Measurements from ENCODE around the gene RAB40C.

RAB40C gene

GRCh38 chr16:589658-590187 lies at the start of gene RAB40C:
TSS of gene RAB40C (plus strand) at chr16:590066. CDS start at chr16:590292, 226 bp downstream.
- peak within 1 kb of the TSS; percentile 92 for H3K27ac Mint-ChIP-seq (ENCODE audit: low read depth)
- no peaks in the 10 kb centered on the region for H3K27me3 Mint-ChIP-seq
- ATAC-seq (replicated peaks; ENCODE audit: extremely low read depth, poor library complexity, severe bottlenecking) (peak; percentile 86), DNase-seq (ENCODE audit: low spot score in 2 of 2) (peak; percentile 98 to 99)
- peak within 1 kb of the TSS; percentile 90 for H3K4me3 Mint-ChIP-seq
- peaks cover 42% of the 10 kb centered on the region for H3K4me1 Mint-ChIP-seq
- H3K36me3 Mint-ChIP-seq (ENCODE audit: insufficient read depth), result peaks cover 25% of the 10 kb centered on the region
- no peaks in the 10 kb centered on the region for H3K9me3 Mint-ChIP-seq

- no peak for DNase-seq (ENCODE audit: low spot score in 2 of 2)
- Mint-ChIP-seq H3K36me3 (ENCODE audit: insufficient read depth) (peaks cover 6% of the 10 kb centered on the region), H3K9me3 (no peaks in the 10 kb centered on the region), H3K4me3 (no peak overlapping the region), H3K4me1 (peaks cover 4% of the 10 kb centered on the region), H3K27ac (ENCODE audit: low read depth) (no peak overlapping the region), H3K27me3 (no peaks in the 10 kb centered on the region)
- ATAC-seq (replicated peaks; ENCODE audit: extremely low read depth, poor library complexity, severe bottlenecking), result no peak
Observed at GRCh38 chr16:540645-541340, 49.1 kb upstream of the RAB40C start.

GRCh38 chr16:543301-544164 lies 46.3 kb upstream of the RAB40C start:
- no peak for DNase-seq (ENCODE audit: low spot score in 2 of 2)
- peaks cover 4% of the 10 kb centered on the region for H3K4me1 Mint-ChIP-seq
- no peak overlapping the region for H3K27ac Mint-ChIP-seq (ENCODE audit: low read depth)
- H3K27me3 Mint-ChIP-seq, result no peaks in the 10 kb centered on the region
- ATAC-seq (replicated peaks; ENCODE audit: extremely low read depth, poor library complexity, severe bottlenecking), result no peak
- H3K4me3 Mint-ChIP-seq, result no peak overlapping the region
- H3K9me3 Mint-ChIP-seq, result no peaks in the 10 kb centered on the region
- peaks cover 5% of the 10 kb centered on the region for H3K36me3 Mint-ChIP-seq (ENCODE audit: insufficient read depth)

GRCh38 chr16:544517-544916 lies 45.3 kb upstream of the RAB40C start:
- Mint-ChIP-seq H3K9me3 (no peaks in the 10 kb centered on the region), H3K27me3 (no peaks in the 10 kb centered on the region), H3K4me1 (no peaks in the 10 kb centered on the region), H3K4me3 (no peak overlapping the region), H3K36me3 (ENCODE audit: insufficient read depth) (peaks cover 6% of the 10 kb centered on the region), H3K27ac (ENCODE audit: low read depth) (no peak overlapping the region)
- no peak for ATAC-seq (replicated peaks; ENCODE audit: extremely low read depth, poor library complexity, severe bottlenecking)
- no peak for DNase-seq (ENCODE audit: low spot score in 2 of 2)

- ATAC-seq (replicated peaks; ENCODE audit: extremely low read depth, poor library complexity, severe bottlenecking) (peak; percentile 52), DNase-seq (ENCODE audit: low spot score in 2 of 2) (no peak)
- peaks cover 10% of the 10 kb centered on the region for H3K36me3 Mint-ChIP-seq (ENCODE audit: insufficient read depth)
- H3K27ac Mint-ChIP-seq (ENCODE audit: low read depth), result no peak overlapping the region
- H3K4me3 Mint-ChIP-seq, result peak overlapping the region; percentile 11
- H3K27me3 Mint-ChIP-seq, result no peaks in the 10 kb centered on the region
- no peaks in the 10 kb centered on the region for H3K4me1 Mint-ChIP-seq
- no peaks in the 10 kb centered on the region for H3K9me3 Mint-ChIP-seq
Observed at GRCh38 chr16:546909-547770, 42.7 kb upstream of the RAB40C start.

- ATAC-seq (replicated peaks; ENCODE audit: extremely low read depth, poor library complexity, severe bottlenecking) (no peak), DNase-seq (ENCODE audit: low spot score in 2 of 2) (no peak)
- H3K27ac Mint-ChIP-seq (ENCODE audit: low read depth), result no peak overlapping the region
- H3K4me3 Mint-ChIP-seq, result no peak overlapping the region
- H3K9me3 Mint-ChIP-seq, result no peaks in the 10 kb centered on the region
- no peaks in the 10 kb centered on the region for H3K27me3 Mint-ChIP-seq
- H3K4me1 Mint-ChIP-seq, result no peaks in the 10 kb centered on the region
- H3K36me3 Mint-ChIP-seq (ENCODE audit: insufficient read depth), result peaks cover 11% of the 10 kb centered on the region
Observed at GRCh38 chr16:548586-548985, 41.3 kb upstream of the RAB40C start.

GRCh38 chr16:549544-550263 lies 40.2 kb upstream of the RAB40C start:
- H3K27ac Mint-ChIP-seq (ENCODE audit: low read depth), result no peak overlapping the region
- ATAC-seq (replicated peaks; ENCODE audit: extremely low read depth, poor library complexity, severe bottlenecking), result no peak
- H3K9me3 Mint-ChIP-seq, result no peaks in the 10 kb centered on the region
- H3K4me3 Mint-ChIP-seq, result no peak overlapping the region
- H3K4me1 Mint-ChIP-seq, result no peaks in the 10 kb centered on the region
- DNase-seq (ENCODE audit: low spot score in 2 of 2), result no peak
- no peaks in the 10 kb centered on the region for H3K27me3 Mint-ChIP-seq
- peaks cover 11% of the 10 kb centered on the region for H3K36me3 Mint-ChIP-seq (ENCODE audit: insufficient read depth)

GRCh38 chr16:551210-551609 lies 38.7 kb upstream of the RAB40C start:
- Mint-ChIP-seq H3K27ac (ENCODE audit: low read depth) (no peak overlapping the region), H3K9me3 (no peaks in the 10 kb centered on the region), H3K36me3 (ENCODE audit: insufficient read depth) (peaks cover 10% of the 10 kb centered on the region), H3K4me1 (no peaks in the 10 kb centered on the region), H3K27me3 (no peaks in the 10 kb centered on the region), H3K4me3 (no peak overlapping the region)
- no peak for ATAC-seq (replicated peaks; ENCODE audit: extremely low read depth, poor library complexity, severe bottlenecking)
- no peak for DNase-seq (ENCODE audit: low spot score in 2 of 2)

GRCh38 chr16:552171-552570 lies 37.7 kb upstream of the RAB40C start:
- H3K4me1 Mint-ChIP-seq, result no peaks in the 10 kb centered on the region
- no peak for DNase-seq (ENCODE audit: low spot score in 2 of 2)
- H3K36me3 Mint-ChIP-seq (ENCODE audit: insufficient read depth), result peaks cover 10% of the 10 kb centered on the region
- H3K9me3 Mint-ChIP-seq, result no peaks in the 10 kb centered on the region
- no peak for ATAC-seq (replicated peaks; ENCODE audit: extremely low read depth, poor library complexity, severe bottlenecking)
- no peak overlapping the region for H3K27ac Mint-ChIP-seq (ENCODE audit: low read depth)
- no peak overlapping the region for H3K4me3 Mint-ChIP-seq
- H3K27me3 Mint-ChIP-seq, result no peaks in the 10 kb centered on the region

GRCh38 chr16:553601-554296 lies 36.1 kb upstream of the RAB40C start:
- H3K27me3 Mint-ChIP-seq, result peaks cover 9% of the 10 kb centered on the region
- H3K27ac Mint-ChIP-seq (ENCODE audit: low read depth), result no peak overlapping the region
- DNase-seq (ENCODE audit: low spot score in 2 of 2), result no peak
- no peak for ATAC-seq (replicated peaks; ENCODE audit: extremely low read depth, poor library complexity, severe bottlenecking)
- no peaks in the 10 kb centered on the region for H3K4me1 Mint-ChIP-seq
- no peaks in the 10 kb centered on the region for H3K9me3 Mint-ChIP-seq
- H3K4me3 Mint-ChIP-seq, result no peak overlapping the region
- H3K36me3 Mint-ChIP-seq (ENCODE audit: insufficient read depth), result peaks cover 12% of the 10 kb centered on the region

GRCh38 chr16:554297-554621 lies 35.6 kb upstream of the RAB40C start:
- ATAC-seq (replicated peaks; ENCODE audit: extremely low read depth, poor library complexity, severe bottlenecking) (no peak), DNase-seq (ENCODE audit: low spot score in 2 of 2) (no peak)
- Mint-ChIP-seq H3K4me1 (no peaks in the 10 kb centered on the region), H3K27me3 (peaks cover 10% of the 10 kb centered on the region), H3K27ac (ENCODE audit: low read depth) (no peak overlapping the region), H3K9me3 (no peaks in the 10 kb centered on the region), H3K36me3 (ENCODE audit: insufficient read depth) (peaks cover 11% of the 10 kb centered on the region), H3K4me3 (no peak overlapping the region)
